ENCODE data around the gene FTO.
A peak's percentile ranks its signal among the peaks of the same experiment; 100 is the strongest.

FTO gene

DNA sequence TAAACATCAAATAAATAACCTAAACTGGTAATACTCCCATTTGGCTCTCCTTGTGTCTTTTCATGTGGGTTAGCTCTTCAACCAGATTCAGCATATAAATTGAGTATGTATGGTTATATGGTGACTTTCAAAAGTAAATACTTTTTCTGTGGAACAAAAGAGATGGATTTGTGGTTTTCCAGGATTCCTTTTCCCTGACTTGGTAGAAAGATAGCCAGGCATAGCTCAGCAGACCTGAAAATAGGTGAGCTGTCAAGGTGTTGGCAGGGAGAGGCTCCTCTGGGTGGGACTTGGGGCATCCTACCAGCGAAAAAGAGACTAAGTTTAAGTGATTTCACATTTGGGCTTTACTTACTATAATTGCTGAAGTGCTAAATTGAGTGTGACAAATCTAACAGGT is 80.3 kb downstream of the FTO start:
- DNase-seq = no peak

DNA sequence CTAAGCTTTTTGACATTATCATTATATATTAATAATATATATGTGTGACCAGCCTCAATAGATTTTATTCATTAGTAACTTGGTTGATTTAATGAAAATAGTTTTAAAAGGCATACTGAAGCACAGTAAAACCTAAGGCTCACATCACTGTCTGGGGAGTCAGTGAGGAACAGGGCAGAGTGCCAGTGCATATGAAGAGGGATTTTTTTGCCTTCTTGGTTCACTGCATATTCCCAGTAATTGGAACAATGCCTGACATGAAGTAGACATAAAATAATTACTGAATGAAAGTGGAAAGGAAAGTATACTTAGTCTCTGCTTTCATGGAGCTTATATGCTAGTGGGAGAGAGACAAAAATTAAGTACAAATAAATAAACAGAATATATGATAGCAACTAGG is 81.1 kb downstream of the FTO start:
- no peak for DNase-seq

DNA sequence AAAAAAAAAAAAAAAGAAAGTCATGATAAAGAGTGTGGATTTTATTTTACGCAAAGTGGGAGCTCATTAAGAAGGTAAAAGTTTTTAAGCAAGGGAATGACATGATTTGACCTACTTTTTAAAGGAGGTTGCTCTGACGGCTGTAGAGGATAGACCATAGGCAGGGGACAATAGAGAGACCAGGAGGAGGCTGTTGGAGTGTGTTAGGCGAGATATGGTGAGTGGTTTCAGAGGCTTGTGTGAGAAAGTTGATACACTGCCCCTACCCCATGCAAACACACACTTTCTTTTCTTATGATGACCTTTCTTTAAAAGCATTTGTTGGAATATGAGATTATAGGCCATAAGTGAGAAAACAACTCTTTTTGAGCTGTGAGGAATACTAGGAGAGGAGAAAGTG is 82.0 kb downstream of the FTO start:
- no peak for DNase-seq

DNA sequence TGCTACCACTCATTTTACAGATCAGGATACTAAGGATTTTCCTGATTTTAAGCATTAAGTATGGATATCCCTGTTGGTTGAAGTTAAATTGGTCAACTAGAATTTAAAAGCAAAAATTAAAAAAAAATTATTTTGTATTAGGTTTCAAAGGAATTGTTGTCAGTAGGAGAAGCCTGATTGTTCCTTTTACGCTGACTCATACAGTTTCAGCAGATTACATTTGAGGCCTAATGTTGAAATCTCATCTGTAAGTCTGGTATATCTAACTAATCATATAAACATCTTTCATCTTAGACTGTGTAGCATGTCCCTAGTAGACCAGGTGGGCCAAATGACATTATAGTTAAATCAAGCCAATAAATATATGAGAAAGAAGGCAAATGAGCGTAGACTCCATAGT is 83.5 kb downstream of the FTO start:
- no peak for DNase-seq

DNA sequence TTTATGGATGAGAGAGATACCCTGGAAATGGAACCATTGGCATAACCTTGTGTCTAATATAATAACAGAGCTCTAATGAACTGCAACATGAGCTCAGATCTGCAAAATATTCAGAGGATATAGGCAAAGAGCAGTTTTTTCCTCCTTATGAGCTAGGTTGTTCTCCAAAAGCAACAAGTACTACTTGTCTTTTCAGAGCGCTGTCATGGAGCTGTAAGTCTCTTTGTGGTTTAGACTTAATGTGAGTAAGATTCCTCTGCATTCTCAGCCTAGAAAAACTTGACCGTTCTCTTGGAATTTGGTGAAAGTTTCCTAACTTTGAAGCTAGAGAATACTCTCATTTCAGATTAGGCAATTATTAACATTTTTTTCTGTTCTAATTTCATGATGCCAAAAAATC is 85.2 kb downstream of the FTO start:
- DNase-seq = no peak

DNA sequence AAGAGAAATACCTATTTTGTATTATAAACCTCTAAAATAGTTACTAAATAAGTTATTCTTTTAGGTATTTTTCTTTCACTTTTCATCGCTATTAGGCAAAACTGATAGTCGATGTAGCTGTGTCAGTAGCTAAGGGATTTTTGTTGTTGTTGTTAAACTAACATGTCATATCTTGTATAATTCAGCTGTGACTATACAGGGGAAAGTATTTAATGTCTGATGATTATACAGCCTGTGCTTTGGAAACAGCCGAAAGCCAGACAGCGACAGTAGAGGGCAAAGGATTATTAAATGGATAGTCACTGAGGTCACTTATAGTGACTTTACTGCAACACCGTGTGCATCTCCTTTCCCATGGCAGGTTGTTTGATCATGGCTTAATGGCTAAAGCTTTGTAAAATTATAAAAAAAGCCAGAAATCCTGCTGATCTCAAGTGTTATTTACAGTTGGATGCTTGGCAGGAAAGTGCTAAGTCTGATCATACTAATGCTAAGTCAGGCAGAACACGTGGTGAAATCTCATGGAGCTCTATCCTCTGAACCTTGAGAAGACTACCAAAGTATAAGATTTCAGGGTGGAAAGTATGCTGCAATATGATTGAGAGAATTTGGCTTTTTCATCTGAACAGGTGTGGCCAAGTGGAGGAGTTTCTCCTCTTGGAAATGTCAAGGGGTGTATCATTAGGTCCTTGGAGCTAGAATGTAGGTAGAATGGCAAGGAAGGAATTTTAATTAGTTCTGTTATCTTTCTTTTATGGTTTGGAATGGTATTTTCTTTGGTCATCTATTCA is 88.4 kb downstream of the FTO start:
- DNase-seq = no peak

DNA sequence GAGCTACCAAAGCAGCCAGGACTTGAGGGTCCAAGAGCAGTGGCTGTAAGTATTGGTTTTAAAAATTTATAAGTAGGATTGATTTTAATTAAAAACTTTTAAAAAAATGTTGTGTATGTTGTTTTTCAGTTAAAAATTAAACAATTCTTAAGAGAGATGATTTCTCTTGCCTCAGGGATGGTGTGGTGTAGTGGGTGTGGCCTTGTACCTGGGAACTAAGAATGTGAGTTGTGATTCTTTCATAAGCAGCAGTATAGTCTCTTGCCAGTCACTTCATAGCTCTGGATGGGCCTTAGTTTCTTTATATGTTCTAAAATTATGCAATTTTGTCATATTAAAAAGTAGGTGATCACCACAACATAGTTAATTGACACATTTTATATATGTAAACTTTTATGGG is 99.5 kb downstream of the FTO start:
- no peak for DNase-seq

DNA sequence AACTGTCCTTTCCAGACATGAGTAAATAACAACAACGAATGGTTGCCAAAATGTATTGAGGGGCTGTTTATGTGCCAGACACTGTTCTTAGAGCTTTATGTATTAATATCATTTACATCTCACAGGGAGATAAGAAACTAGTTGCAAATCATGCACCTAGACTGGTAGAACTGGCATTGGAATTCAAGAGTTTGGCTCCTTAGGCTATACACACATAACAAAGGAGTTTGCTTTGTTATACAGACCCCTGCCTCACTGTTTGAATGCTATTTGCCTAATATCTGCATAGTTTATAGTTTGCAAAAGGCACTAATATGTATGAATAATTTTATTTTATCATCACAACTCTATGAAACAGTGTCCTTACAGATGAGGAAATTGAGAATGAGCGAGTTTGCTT is 100.0 kb downstream of the FTO start:
- no peak for DNase-seq

DNA sequence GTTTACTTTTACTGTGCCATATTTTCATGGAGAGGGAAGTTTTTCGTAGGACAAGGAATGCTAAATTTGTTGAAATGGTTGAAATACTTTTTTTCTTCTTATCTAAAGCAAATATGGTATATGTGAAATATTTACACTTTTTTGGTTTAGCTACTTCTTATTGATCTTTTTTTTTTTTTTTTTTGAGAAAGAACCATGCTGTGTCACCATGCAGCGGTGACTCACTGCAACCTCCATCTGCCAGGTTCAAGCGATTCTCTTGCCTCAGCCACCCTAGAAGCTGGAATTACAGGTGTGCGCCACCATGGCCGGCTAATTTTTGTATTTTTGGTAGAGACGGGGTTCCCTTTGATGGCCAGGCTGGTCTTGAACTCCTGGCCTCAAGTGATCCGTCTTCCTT is 100.5 kb downstream of the FTO start:
- DNase-seq = no peak

DNA sequence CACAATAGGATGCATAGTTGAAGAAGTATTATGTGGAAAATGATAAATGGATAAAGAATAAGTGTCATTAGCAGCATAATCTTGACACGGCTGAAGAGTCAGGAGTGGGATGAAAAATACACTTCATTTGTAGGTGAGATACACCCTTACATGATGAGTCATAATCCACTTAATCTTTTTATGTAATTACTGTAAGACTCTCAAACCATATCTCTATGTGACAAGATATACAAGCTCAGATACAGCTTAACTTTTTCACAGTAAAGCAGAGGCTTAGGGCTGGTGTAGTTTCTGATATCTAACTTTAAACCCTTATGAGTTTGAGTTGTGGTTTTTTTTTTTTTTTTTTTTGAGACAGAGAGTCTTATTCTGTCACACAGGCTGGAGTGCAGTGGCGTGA is 101.2 kb downstream of the FTO start:
- DNase-seq = no peak

DNA sequence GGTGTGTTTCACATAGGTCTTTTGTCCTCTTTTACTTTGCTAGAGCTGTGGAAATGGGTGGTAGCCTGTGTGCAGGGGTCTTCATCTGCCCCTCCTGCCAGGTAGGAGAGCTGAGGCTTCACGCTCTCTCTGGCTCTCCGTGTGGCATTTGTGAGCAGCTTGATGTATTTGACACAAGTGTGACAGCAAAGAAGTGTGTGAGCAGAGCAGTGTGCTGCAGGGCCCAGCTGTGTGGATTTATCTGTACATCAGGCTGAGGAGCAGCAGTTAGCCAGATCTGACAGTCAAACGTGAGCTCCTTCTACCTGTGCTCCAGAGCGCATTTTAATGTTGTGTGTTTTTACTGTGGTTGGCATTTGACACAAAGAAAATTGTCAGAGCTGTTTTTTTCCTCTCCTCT is 101.8 kb downstream of the FTO start:
- no peak for DNase-seq

DNA sequence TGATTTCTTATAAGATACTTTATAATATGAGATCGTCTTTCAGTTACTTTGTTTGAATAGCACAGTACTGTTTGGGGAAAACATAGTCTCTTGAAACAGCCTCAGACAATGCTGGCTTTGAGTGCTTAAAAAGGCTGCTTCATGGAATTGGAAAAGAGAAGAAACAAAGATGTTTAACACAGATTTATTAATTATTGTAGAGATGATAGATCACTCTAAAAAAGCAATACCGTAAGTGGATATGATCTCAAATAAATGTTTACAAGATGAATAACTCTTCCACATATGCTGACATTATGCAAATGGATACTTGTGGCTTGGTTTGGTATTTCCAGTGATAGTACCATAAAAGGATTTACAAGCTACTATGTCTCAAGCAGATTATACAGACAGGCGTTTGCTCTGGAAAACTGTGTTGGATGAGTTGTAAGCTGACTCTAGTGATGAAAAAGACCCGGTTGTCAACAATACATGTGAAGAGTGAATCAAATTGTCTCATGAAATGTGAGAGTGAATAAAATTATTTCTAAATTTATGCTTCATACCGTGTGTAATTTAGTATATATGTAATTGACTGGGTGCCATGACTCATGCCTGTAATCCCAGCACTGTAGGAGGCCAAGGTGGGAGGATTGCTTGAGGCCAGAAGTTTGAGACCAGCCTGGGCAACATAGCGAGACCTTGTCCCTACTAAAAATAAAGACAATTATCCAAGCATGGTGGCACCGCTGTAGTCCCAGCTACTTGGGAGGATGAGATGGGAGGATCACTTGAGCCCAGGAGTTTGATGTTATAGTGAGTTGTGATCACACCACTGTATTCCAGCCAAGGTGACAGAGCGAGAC is 105.4 kb downstream of the FTO start:
- DNase-seq = no peak

DNA sequence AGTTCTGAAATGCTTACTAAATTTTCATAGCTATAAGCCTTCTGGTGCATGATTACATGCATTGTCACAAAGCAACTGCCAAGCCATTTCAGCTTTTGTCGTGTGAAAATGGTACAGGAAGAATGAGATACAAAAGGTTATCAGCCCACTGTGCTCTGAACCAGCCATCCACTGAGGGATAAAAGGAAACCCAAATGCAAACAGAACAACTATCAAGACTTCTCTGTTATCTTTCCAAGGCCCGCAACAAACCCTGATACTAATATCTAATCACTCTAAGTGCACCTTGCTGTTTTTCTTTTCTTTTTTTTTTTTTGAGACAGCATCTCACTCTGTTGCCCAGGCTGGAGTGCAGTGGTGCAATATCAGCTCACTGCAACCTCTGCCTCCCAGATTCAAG is 109.0 kb downstream of the FTO start:
- DNase-seq = no peak

DNA sequence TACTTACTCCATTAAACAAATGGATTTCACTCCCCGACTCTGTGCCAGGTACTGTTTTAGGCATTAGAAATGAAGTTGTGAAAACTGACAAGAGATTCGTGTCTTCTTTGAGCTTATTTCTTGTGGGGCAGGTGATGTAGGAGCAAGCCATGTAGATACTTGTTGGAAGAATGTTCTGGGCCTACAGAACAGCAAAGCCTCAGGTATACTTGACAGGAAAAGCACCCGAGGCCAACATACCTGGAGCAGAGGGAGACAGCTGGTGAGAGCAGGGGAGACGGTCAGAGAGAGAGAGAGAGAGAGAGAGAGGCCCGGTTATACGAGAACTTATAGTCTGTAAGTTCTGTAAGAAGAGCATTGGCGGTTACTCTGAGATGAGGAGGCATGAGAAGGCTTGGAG is 110.8 kb downstream of the FTO start:
- DNase-seq = no peak

DNA sequence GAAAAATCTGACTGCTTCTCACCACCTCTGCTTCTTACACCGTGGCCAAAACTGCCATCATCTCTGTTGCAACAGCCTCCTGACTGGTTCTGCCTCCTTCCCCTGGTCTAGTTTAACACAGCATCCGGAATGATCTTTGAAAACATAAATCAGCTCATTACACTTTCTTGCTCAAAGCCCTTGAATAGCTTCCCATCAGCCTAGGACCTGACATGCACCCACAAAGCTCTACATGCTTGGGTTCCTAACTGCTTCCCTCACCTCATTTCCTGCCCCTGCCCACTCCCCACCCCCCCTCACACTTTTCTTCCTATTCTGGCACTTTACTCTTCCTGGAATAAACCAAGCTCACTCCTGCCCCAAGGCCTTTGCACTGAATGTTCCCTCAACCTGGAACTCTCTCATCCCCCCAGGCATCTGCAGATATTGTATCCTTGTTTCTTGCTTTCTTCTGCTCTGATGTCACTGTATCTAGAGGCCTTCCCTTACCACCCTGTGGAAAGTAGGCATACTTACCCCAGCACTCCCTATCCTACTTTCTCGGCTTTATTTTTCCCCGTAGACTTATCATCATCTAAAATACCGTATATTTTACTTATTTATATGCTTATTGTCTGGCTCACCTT is 112.4 kb downstream of the FTO start:
- no peak for DNase-seq

DNA sequence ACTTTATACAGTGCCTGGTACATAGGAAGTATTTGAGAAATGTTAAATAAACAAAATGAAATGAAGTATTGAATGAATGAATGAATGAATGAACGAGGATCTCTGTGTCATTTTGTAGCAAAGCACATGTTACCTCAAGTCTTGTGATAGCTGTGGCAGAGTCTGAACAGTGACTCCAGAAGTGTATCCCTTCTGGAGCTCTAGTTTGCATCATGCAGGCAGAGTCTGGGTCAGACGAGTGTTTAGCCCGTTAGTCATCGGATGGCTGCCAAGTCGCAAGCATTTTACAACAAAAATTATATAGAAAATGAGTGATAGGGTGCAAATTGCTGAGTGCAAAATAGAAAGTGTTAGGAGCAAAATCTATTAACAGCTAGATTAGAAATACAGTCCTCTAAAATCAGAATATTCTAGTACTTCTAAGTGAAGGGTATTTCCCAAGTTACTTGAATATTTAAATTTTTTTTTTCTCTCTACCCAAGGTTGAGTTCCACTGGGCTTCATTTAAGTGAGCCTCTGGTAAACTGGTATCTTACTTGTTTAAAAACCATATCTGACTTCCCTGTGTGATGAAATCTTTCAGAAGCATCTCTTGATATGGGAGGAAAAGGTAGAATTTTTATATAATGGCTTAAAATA is 113.3 kb downstream of the FTO start:
- DNase-seq = no peak

DNA sequence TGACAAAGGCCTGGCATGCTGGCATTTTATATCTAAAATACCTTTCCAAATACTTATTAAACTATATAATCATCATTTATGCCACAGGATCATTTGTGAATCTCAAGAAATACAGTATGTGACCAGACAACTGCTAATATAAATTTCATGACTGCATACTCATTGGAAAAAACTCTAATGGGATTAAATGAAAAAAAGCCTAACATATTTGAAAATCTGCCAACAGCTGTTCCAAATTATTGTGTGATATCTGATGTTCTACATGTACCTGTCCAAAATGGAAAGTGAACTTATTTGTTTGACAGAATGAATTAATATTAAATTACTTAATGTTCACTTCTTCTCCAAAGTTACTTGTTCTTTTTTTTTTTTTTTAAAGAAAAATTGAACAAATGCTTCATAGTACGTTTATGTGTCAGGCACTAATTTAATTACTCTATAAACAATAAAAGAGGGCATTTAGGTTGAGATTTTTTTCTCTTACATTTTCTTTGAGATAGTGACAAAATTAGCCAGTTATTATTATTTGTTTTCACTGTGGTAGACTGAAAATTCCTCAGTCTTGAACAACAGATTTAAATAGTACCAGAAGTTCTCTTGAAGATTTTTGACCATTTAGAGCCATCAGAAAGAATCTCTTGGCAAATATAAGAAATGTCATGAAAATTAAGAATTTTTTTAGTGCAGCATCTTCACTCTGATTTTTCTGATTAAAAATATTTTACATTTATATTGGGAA is 114.0 kb downstream of the FTO start:
- no peak for DNase-seq

DNA sequence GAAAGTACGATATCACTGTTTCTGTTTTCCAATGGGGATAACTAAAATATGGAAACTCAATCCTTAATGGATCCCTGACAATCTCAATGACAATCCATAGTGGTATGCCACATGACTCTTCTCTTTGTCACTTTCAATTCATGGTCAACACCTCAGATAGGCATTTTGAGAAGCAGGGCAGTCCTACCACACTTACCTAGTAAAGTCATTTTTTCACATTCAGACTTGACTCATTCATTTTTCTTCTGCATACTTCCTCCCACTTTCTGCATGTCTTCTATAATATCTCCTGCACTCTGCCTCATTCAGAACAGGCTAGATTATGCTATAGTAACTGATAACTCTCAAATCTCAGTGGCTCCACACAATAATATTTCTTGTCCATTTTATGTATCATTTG is 117.5 kb downstream of the FTO start:
- no peak for DNase-seq

DNA sequence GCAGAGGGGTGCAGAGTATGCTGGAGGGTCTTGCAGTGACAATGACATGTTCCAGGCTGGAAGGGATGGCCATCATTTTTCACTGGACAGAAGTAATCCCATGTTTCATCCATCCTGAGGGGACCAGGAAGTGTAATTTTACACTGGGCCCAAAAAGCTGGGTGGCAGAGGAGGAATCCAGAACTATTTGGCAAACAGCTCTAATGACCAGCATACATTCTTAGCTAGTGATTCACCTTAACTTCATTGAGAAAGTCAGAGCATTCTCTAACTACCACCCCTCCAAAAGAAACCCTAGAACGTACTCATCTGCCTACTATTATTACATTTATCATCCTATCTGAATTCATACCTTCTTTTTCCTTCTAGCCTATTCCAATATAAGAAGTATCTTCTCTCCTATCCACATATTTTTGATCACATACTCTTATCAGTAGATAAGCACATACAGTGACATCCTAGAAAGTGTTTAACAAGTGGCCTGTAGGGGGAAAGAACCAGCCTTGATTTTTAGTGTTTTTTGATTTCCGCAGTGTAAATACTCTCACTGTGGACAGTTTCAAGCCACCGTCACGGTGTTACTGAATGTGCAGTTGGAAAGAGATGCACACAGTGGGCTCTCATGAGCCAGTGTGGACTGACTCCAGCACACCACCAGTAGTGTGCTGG is 118.1 kb downstream of the FTO start:
- no peak for DNase-seq

DNA sequence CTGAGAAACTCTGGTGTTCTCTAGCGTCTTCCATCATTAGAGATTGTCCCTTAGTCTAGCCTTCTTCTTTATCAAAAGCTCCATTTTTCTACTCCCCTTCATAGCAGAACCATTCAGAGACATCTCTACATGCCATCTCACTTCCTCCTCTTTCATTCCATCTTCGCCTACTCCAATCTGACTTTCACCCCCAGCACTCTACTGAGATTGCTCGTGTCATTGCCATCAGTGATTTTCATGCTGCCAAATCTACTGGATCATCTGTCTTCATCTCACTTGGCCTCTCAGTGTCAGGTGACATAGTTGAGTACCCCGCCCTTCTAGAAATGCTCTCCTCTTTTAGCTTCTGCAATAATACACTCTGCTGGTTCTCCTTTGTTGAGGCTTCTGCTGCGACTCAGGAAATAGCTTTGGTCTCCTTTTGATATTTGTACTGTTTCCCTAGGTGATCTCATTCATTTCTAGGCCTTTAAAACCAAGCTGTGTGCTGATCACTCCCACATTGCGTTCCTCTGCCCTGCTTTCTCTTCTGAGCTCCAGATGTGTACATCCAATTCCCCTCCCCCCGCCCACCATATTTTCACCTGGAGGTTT is 119.1 kb downstream of the FTO start:
- DNase-seq = peak in 2 of 5 donors; percentile 2 to 11

DNA sequence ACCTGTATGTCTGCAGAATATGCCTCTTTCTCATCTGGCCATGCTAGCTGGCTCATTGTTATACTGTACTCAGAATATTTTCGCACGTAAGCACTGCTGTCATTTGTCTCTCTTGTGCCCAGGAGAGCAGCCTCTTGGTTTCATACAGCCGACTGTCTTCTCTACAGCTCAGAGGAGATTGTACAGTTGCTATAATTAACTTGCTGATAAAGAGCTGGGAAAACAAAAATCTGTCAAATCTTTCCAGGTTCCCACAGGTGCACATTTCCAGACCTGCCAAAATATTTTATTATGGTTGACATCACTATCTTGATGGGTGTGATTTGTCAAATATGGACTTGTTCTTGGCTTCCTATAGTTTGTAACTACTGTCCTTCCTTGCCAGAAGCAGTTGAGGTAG is 122.7 kb downstream of the FTO start:
- DNase-seq = no peak

DNA sequence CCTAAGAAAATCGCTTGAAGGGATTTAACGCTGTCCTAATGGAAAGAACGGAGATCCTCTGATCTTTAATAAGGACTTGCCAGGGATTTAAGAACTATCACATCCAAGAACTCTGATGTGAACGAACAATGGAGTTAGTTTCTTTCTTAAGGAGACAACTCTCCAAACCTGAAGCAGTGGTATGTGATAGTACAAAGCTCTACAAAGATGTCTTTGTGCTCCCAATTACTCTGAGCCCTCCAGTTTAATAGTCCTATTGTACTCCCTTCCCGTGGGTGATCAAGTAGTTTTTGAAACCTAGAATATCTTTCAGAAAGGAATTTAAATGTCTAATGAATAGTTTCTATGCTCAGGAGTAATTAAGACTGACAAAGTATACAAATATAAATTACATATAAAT is 123.8 kb downstream of the FTO start:
- DNase-seq = no peak

Data from T-helper 1 cell (primary cell).